GM12878 (cell line): ENCODE measurements around the gene ITSN1. TPM values are rescaled to one million over a fixed set of nuclear protein-coding genes. Genes with fewer than 3 reads are reported as not detected.

ENCODE experiments used
- ATAC-seq: fragments of 200-7000 bp; cut with Tn5 transposase; 3 replicates; pipeline ENCODE4 v1.9.1; 2020; ENCODE audit warnings: mild to moderate bottlenecking, moderate library complexity
- BruUV-seq: library from RNA; stranded (reverse); fragments of 400-500 nt; replicated peaks from 2 replicates; lab custom pipeline; 2021; lab: Mats Ljungman, UMichigan
- CTCF ChIA-PET: fragments of 300-600 bp; sonication (Branson Sonifier 250); formaldehyde crosslinking; extraction: SDS; loops from one replicate; lab custom pipeline; 2021; ENCODE audit warnings: inconsistent platforms; lab: Yijun Ruan, JAX
- POLR2A ChIA-PET: fragments of 350-600 bp; formaldehyde crosslinking; extraction: SDS; loops from one replicate; lab custom pipeline; 2021; ENCODE audit warnings: inconsistent platforms; lab: Charles Lee
- RAD21 ChIA-PET: fragments of 300-600 bp; sonication (Branson Sonifier 250); formaldehyde crosslinking; loops from one replicate; lab custom pipeline; 2023; ENCODE audit warnings: antibody characterized with exemption; ENCODE audit not compliant: unreplicated experiment; lab: Charles Lee
- SMC1A ChIA-PET: fragments of 300-600 bp; sonication (Branson Sonifier 250); formaldehyde crosslinking; loops from one replicate; lab custom pipeline; 2023; ENCODE audit not compliant: unreplicated experiment, uncharacterized antibody; lab: Charles Lee
- DNase-seq: peaks from one replicate; pipeline ENCODE4 v3.0.0-alpha.2; 2011; ENCODE audit warnings: low read depth, low spot score
- FAIRE-seq: peaks from 3 replicates; lab custom pipeline; 2011; peaks lifted over from hg19 to GRCh38; lab: Jason Lieb, UNC
- H2AFZ ChIP-seq: 2 replicates; pipeline ENCODE4 v1.6.0; 2011; ENCODE audit warnings: low read depth, low read length, control low read depth; ENCODE audit not compliant: control insufficient read depth
- H3K27ac ChIP-seq: 2 replicates; pipeline ENCODE4 v1.5.1; 2011; ENCODE audit warnings: control low read depth; ENCODE audit not compliant: control insufficient read depth, insufficient read depth
- H3K27me3 ChIP-seq, 2 experiments: replicated peaks in 1 of 2; 2 replicates each; pipeline versions ENCODE4 v1.6.0 to v1.6.1; 2011; ENCODE audit warnings: low read length in 1 of 2; ENCODE audit not compliant: control insufficient read depth in 2 of 2, insufficient read depth in 2 of 2
- H3K36me3 ChIP-seq, 2 experiments: 2 replicates each; pipeline ENCODE4 v1.5.1; 2011; ENCODE audit warnings: low read length in 1 of 2; ENCODE audit not compliant: control insufficient read depth in 2 of 2, insufficient read depth in 2 of 2
- H3K4me1 ChIP-seq: 2 replicates; pipeline ENCODE4 v1.6.1; 2011; ENCODE audit warnings: mild to moderate bottlenecking, low read length, moderate library complexity, mixed read lengths; ENCODE audit not compliant: control insufficient read depth, insufficient read depth
- H3K4me2 ChIP-seq: 2 replicates; pipeline ENCODE4 v1.6.0; 2011; ENCODE audit warnings: control low read depth; ENCODE audit not compliant: control insufficient read depth, insufficient read depth
- H3K4me3 ChIP-seq: fragments of 200-600 bp; sonication (generic); 2 replicates; pipeline ENCODE4 v1.5.1; 2016
- H3K79me2 ChIP-seq: 2 replicates; pipeline ENCODE4 v1.6.0; 2011; ENCODE audit warnings: low read length; ENCODE audit not compliant: control insufficient read depth, insufficient read depth
- H3K9ac ChIP-seq: 2 replicates; pipeline ENCODE4 v1.8.0; 2011; ENCODE audit warnings: low read length, control low read depth, mixed read lengths; ENCODE audit not compliant: control insufficient read depth, insufficient read depth
- H3K9me3 ChIP-seq: replicated peaks from 3 replicates; pipeline ENCODE4 v1.5.1; 2011; ENCODE audit warnings: mild to moderate bottlenecking, low read length; ENCODE audit not compliant: control insufficient read depth, insufficient read depth
- H4K20me1 ChIP-seq: 2 replicates; pipeline ENCODE4 v1.6.0; 2011; ENCODE audit not compliant: control insufficient read depth, insufficient read depth
- ASH2L ChIP-seq: fragments of 300-600, 200-600 bp; sonication (generic); IDR thresholded peaks from 2 replicates; pipeline ENCODE4 v1.6.1; 2017; ENCODE audit warnings: low read depth, mild to moderate bottlenecking, borderline replicate concordance
- BMI1 ChIP-seq: fragments of 450-650 bp; IDR thresholded peaks from 2 replicates; pipeline ENCODE4 v1.6.1; 2016; ENCODE audit warnings: mild to moderate bottlenecking, moderate library complexity, borderline replicate concordance
- GATAD2B ChIP-seq: fragments of 450-650 bp; conservative IDR thresholded peaks from 2 replicates; pipeline ENCODE4 v1.6.1; 2017; ENCODE audit warnings: low read depth, mild to moderate bottlenecking, moderate library complexity
- MLLT1 ChIP-seq: fragments of 450-650 bp; IDR thresholded peaks from 2 replicates; pipeline ENCODE4 v1.6.1; 2016; ENCODE audit warnings: mild to moderate bottlenecking
- MYB ChIP-seq: fragments of 150-350 bp; IDR thresholded peaks from 2 replicates; pipeline ENCODE4 v1.6.1; 2014; ENCODE audit warnings: mild to moderate bottlenecking, low read depth, low read length, borderline replicate concordance
- NR2F1 ChIP-seq: fragments of 450-650 bp; conservative IDR thresholded peaks from 2 replicates; pipeline ENCODE4 v1.6.1; 2017; ENCODE audit warnings: mild to moderate bottlenecking
- ZBED1 ChIP-seq: IDR thresholded peaks from 2 replicates; pipeline ENCODE4 v1.6.1; 2016; ENCODE audit warnings: borderline replicate concordance
- ZNF207 ChIP-seq: fragments of 450-650 bp; IDR thresholded peaks from 2 replicates; pipeline ENCODE4 v1.6.1; 2014; ENCODE audit warnings: antibody characterized with exemption, mild to moderate bottlenecking, borderline replicate concordance
- ZNF274 ChIP-seq: IDR thresholded peaks from one replicate; pipeline ENCODE4 v1.8.0; 2011; ENCODE audit not compliant: insufficient read length, insufficient read depth
- WGBS: methylation state at CpG from one replicate; pipeline ENCODE4 v1.1.6; 2016; ENCODE audit warnings: low lambda C conversion rate; ENCODE audit not compliant: insufficient replicate concordance, insufficient coverage; ENCODE audit errors: missing lambda C conversion rate; 5-methylcytosine and 5-hydroxymethylcytosine counted together
- in situ Hi-C: fragments of 300-500 bp; cut with MboI; formaldehyde crosslinking; loops from 9 replicates; pipeline ENCODE4 v1.14.3; 2018; ENCODE audit warnings: mixed read lengths
- intact Hi-C: fragments of 100-400 bp; cut with micrococcal nuclease; formaldehyde crosslinking; loops from one replicate; pipeline ENCODE4 v1.14.2; 2022; ENCODE audit not compliant: unreplicated experiment
- polyA plus RNA-seq, 11 experiments: library from polyadenylated mRNA; depleted of rRNA in 4 of 11; unstranded in 6 of 11; stranded (reverse) in 5 of 11; fragments of >200 nt; fragmentation: Nextera tagmentation in 4 of 11; fragmentation: Illumina TruSeq in 1 of 11; extraction: Ambion mirVana in 4 of 11; extraction: Trizol in 1 of 11; gene quantifications; 1 replicate in 1 of 11; 2 replicates in 10 of 11; pipeline versions ENCODE4 v1.2.1 to v1.2.3, GENCODE V29; 2011 to 2016; ENCODE audit warnings: inconsistent platforms in 2 of 11, missing spikeins in 2 of 11, low read depth in 1 of 11
- total RNA-seq, 4 experiments: library from RNA; depleted of rRNA in 3 of 4; stranded (reverse); fragments of >200 nt in 3 of 4; fragmentation: Illumina TruSeq in 1 of 4; extraction: Trizol in 1 of 4; gene quantifications; 2 replicates each; pipeline versions ENCODE4 v1.2.1 to v1.2.3, GENCODE V29; 2013 to 2021
- TF ChIP-seq, protein P1 (sequence below): fragments of 450-650 bp; conservative IDR thresholded peaks from 2 replicates; pipeline ENCODE4 v1.6.1; 2017; ENCODE audit warnings: mild to moderate bottlenecking, moderate library complexity

ITSN1 gene
- total and polyA plus RNA-seq, 10 of the 15 experiments (the other 5 are each of a cell fraction or from before 2014, with no cell fraction given), result 0.89 to 10.6 (median 4.8) TPM

- H3K79me2 ChIP-seq, result no peaks in the 10 kb centered on the region
- no peak for FAIRE-seq
- 42% methylated on average over 9 of the region's 9 CpGs for whole genome bisulfite sequencing
- SMC1A ChIA-PET, result no interaction called here
- BruUV-seq, result no TSS peak
- H3K4me3 ChIP-seq, result no peak overlapping the region
- no peak overlapping the region for H3K27ac ChIP-seq
- H3K36me3 ChIP-seq, result no peaks in the 10 kb centered on the region
- no peak for TF ChIP-seq GATAD2B
- no peak for TF ChIP-seq NR2F1
- TF ChIP-seq BMI1, result no peak
- TF ChIP-seq MLLT1, result no peak
- no peak for TF ChIP-seq MYB
- no peak for TF ChIP-seq ZNF274
- no peak for TF ChIP-seq ASH2L
- TF ChIP-seq, protein P1, sequence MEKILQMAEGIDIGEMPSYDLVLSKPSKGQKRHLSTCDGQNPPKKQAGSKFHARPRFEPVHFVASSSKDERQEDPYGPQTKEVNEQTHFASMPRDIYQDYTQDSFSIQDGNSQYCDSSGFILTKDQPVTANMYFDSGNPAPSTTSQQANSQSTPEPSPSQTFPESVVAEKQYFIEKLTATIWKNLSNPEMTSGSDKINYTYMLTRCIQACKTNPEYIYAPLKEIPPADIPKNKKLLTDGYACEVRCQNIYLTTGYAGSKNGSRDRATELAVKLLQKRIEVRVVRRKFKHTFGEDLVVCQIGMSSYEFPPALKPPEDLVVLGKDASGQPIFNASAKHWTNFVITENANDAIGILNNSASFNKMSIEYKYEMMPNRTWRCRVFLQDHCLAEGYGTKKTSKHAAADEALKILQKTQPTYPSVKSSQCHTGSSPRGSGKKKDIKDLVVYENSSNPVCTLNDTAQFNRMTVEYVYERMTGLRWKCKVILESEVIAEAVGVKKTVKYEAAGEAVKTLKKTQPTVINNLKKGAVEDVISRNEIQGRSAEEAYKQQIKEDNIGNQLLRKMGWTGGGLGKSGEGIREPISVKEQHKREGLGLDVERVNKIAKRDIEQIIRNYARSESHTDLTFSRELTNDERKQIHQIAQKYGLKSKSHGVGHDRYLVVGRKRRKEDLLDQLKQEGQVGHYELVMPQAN, result no peak
- TF ChIP-seq ZBED1, result no peak
- no peak for TF ChIP-seq ZNF207
- TF ChIP-seq, all 136 proteins: peak for 0
- ATAC-seq, result no peak
- Histone ChIP-seq H3K4me1 (no peaks in the 10 kb centered on the region), H2AFZ (no peak overlapping the region), H3K27me3 (no peaks in the 10 kb centered on the region), H3K9me3 (no peaks in the 10 kb centered on the region), H3K4me2 (no peak overlapping the region), H4K20me1 (no peaks in the 10 kb centered on the region), H3K9ac (no peak overlapping the region)
- CTCF ChIA-PET, result no interaction called here
- POLR2A ChIA-PET, result no interaction called here
- in situ Hi-C loops, result no loop called here
- RAD21 ChIA-PET, result interaction anchor here (0.5 kb wide), 1 partner anchor 245 kb away, joined by 3 read pairs; no protein-coding TSS in a partner anchor
- DNase-seq, result no peak
- intact Hi-C loops, result no loop called here
Measured at GRCh38 chr21:33677450-33677849, 35.1 kb downstream of the ITSN1 start.
